Stomach (tissue), 9 donors: ENCODE data around the gene PCMT1. TPM values are rescaled to one million over a fixed set of nuclear protein-coding genes. Genes with fewer than 3 reads are reported as not detected.

ENCODE experiments used
- DNase-seq, 2 donors: peaks; one replicate each; pipeline versions ENCODE4 v3.0.0 to v3.0.0-alpha.2; 2013 to 2019
- H3K27ac ChIP-seq, 5 donors: fragments of 200-600 bp in 4 of 5; sonication (generic) in 4 of 5; one replicate each; pipeline ENCODE4 v1.5.1; 2013 to 2019; ENCODE audit warnings: mild to moderate bottlenecking in 1 of 5, moderate library complexity in 1 of 5
- H3K27me3 ChIP-seq, 3 donors: fragments of 200-600 bp; sonication (generic); one replicate each; pipeline ENCODE4 v1.5.1; 2017 to 2019; ENCODE audit warnings: mixed run types in 1 of 3
- H3K36me3 ChIP-seq, 4 donors: fragments of 200-600 bp; sonication (generic); 1 replicate in 3 of 4; 2 replicates in 1 of 4; pipeline ENCODE4 v1.5.1; 2016 to 2019
- H3K4me1 ChIP-seq, 4 donors: fragments of 200-600 bp; sonication (generic); one replicate each; pipeline ENCODE4 v1.5.1; 2016 to 2019
- H3K4me3 ChIP-seq, 4 donors: fragments of 200-600 bp; sonication (generic) in 3 of 4; one replicate each; pipeline ENCODE4 v1.5.1; 2016 to 2019; ENCODE audit warnings: mild to moderate bottlenecking in 1 of 4
- H3K9me3 ChIP-seq, 4 donors: fragments of 200-600 bp; sonication (generic); one replicate each; pipeline ENCODE4 v1.5.1; 2016 to 2019
- EP300 ChIP-seq: sonication (generic); formaldehyde crosslinking; IDR thresholded peaks from one replicate; pipeline ENCODE4 v1.6.1; 2017; ENCODE audit warnings: antibody characterized with exemption
- POLR2A ChIP-seq, 4 donors: fragments of 450-650 bp; IDR thresholded peaks; one replicate each; pipeline ENCODE4 v1.6.1; 2016; ENCODE audit warnings: antibody characterized with exemption in 4 of 4, control low read depth in 2 of 4, mild to moderate bottlenecking in 1 of 4, moderate library complexity in 1 of 4
- POLR2AphosphoS5 ChIP-seq, 3 donors: sonication (generic); formaldehyde crosslinking; IDR thresholded peaks; one replicate each; pipeline ENCODE4 v1.6.1; 2016; ENCODE audit warnings: antibody characterized with exemption in 3 of 3
- WGBS, 5 donors: extraction: QIAGEN DNeasy Blood & Tissue Kit in 3 of 5; methylation state at CpG; one replicate each; pipeline versions ENCODE4 v1.1.5 to v1.1.7; 2013 to 2018; 5-methylcytosine and 5-hydroxymethylcytosine counted together
- intact Hi-C: fragments of 100-400 bp; cut with DNase I; formaldehyde crosslinking; loops from one replicate; pipeline ENCODE4 v1.15.1; 2023; ENCODE audit warnings: low total_unique reads
- polyA plus RNA-seq, 3 donors: library from polyadenylated mRNA; stranded (reverse); fragments of 200-250 nt; gene quantifications; one replicate each; pipeline ENCODE4 v1.2.3, GENCODE V29; 2013
- total RNA-seq, 5 donors: library from RNA; depleted of rRNA; stranded (reverse); fragments of >200 nt; gene quantifications; one replicate each; pipeline versions ENCODE4 v1.1.0 to v1.2.3, GENCODE V29; 2014 to 2016
- TF ChIP-seq, protein P1 (sequence below), 7 experiments: fragments of 450-650 bp in 4 of 7; fragments of 200-600 bp in 3 of 7; sonication (generic) in 3 of 7; IDR thresholded peaks; one replicate each; pipeline ENCODE4 v1.5.1; 2016 to 2019; ENCODE audit warnings: antibody characterized with exemption in 7 of 7, control low read depth in 2 of 7, mild to moderate bottlenecking in 1 of 7
- donor health status: healthy with polysubstance abuse.
- donor health status: Bipolar disorder and iron deficiency.
- donor health status: healthy.

PCMT1 gene
- total and polyA plus RNA-seq, 8 donors, result 2.6 to 109 (median 43.3) TPM

DNA sequence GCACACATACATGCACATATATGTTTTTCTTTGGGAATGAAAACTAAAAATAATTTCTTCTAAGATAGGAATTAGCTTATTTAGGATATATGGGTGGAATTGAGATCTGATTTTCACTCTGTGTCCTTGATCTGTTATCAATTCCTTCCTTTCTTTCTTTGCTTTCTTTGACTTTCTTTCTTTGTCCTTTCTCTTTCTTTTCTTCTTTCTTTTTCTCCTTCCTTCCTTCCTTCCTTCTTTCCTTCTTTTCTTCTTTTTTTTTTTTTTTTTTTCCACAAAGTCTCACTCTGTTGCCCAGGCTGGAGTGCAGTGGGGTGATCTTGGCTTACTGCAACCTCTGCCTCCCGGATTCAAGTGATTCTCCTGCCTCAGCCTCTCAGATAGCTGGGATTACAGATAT, 28.1 kb downstream of the PCMT1 start:
- Histone ChIP-seq H3K27ac (no peak overlapping the region), H3K27me3 (no peaks in the 10 kb centered on the region), H3K9me3 (no peaks in the 10 kb centered on the region), H3K36me3 (peaks cover 22 to 72% (median 62%) of the 10 kb centered on the region in 4 donors), H3K4me1 (no peaks in the 10 kb centered on the region), H3K4me3 (no peak overlapping the region)
- WGBS, 5 donors, result 93 to 100% (median 95%) methylated on average over 1 of the region's 1 CpG
- DNase-seq, result no peak
- TF ChIP-seq, protein P1, sequence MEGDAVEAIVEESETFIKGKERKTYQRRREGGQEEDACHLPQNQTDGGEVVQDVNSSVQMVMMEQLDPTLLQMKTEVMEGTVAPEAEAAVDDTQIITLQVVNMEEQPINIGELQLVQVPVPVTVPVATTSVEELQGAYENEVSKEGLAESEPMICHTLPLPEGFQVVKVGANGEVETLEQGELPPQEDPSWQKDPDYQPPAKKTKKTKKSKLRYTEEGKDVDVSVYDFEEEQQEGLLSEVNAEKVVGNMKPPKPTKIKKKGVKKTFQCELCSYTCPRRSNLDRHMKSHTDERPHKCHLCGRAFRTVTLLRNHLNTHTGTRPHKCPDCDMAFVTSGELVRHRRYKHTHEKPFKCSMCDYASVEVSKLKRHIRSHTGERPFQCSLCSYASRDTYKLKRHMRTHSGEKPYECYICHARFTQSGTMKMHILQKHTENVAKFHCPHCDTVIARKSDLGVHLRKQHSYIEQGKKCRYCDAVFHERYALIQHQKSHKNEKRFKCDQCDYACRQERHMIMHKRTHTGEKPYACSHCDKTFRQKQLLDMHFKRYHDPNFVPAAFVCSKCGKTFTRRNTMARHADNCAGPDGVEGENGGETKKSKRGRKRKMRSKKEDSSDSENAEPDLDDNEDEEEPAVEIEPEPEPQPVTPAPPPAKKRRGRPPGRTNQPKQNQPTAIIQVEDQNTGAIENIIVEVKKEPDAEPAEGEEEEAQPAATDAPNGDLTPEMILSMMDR (IDR thresholded peaks at IDR 0.05), result no peak
- no peak for TF ChIP-seq EP300
- TF ChIP-seq POLR2A (IDR thresholded peaks at IDR 0.05), result no peak
- TF ChIP-seq POLR2AphosphoS5 (IDR thresholded peaks at IDR 0.05), result no peak
- intact Hi-C loops, result no loop called here

DNA sequence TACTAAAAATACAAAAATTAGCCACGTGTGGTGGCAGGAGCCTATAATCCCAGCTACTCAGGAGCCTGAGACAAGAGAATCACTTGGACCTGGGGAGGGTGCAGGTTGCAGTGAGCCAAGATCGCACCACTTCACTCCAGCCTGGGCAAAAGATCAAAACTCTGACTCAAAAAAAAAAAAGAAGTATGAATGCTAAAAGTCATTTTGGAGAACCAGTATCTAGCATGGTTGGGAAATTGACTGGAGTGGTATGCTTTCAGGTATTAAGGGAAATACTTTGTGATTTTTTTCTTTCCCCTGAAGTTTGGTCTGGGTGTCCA, 30.1 kb downstream of the PCMT1 start:
- 35 to 84% (median 54%) methylated on average over 2 of the region's 2 CpGs for WGBS, 5 donors
- no peaks in the 10 kb centered on the region for H3K4me1 ChIP-seq
- no peak overlapping the region for H3K27ac ChIP-seq

DNA sequence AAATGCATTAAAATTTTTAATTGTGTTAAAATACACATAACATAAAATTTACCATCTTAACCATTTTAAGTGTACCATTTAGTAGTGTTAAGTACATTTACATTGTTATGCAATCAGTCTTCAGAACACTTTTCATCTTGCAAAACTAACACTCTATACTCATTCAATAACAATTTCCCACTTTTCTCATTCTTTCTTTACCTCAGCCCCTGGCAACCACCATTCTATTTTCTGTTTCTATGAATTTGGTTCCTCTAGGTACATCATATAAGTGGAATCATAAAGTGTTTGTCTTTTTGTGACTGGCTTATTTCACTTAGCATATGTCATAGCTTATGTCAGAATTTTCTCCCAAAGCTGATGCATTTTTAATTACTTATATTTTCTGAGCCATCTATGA, 32.2 kb downstream of the PCMT1 start:
- H3K27ac ChIP-seq, result no peak overlapping the region
- no peaks in the 10 kb centered on the region for H3K27me3 ChIP-seq
- no peaks in the 10 kb centered on the region for H3K4me1 ChIP-seq
- no peak overlapping the region for H3K4me3 ChIP-seq
- no peak for DNase-seq
- no peak for TF ChIP-seq POLR2AphosphoS5 (IDR thresholded peaks at IDR 0.05)
- no peak for TF ChIP-seq EP300
- TF ChIP-seq, protein P1 (IDR thresholded peaks at IDR 0.05), result no peak
- no peak for TF ChIP-seq POLR2A (IDR thresholded peaks at IDR 0.05)
- no peaks in the 10 kb centered on the region for H3K9me3 ChIP-seq
- intact Hi-C loops, result no loop called here
- H3K36me3 ChIP-seq, result peaks cover 6 to 53% (median 42%) of the 10 kb centered on the region in 4 donors

More for the DNA sequence above, 30.1 kb downstream of the PCMT1 start:
- TF ChIP-seq, protein P1 (IDR thresholded peaks at IDR 0.05), result no peak
- TF ChIP-seq POLR2AphosphoS5 (IDR thresholded peaks at IDR 0.05), result no peak
- TF ChIP-seq EP300, result no peak
- TF ChIP-seq POLR2A (IDR thresholded peaks at IDR 0.05), result no peak
- H3K4me3 ChIP-seq, result no peak overlapping the region
- H3K27me3 ChIP-seq, result no peaks in the 10 kb centered on the region
- no peaks in the 10 kb centered on the region for H3K9me3 ChIP-seq
- intact Hi-C loops, result no loop called here
- H3K36me3 ChIP-seq, result peaks cover 10 to 73% (median 61%) of the 10 kb centered on the region in 4 donors
- DNase-seq, result no peak

DNA sequence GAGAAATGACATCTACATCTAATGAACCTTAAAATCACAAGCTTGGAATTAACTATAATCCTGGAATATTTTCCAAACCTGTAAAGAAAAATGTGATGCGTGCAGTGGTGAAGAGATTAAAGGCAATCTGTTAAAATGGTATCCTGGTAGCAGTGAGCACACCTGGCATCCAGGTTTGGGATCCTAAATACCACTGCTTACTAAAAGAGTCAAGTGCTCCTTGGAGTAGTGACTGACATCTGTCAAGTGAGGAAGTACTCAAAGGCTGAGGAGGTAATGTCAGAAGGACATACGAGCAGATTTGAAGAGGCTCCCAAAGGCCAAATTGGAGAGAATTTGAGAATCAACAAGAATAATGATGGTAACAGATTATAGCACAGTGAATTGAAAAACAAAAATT, 32.8 kb downstream of the PCMT1 start:
- peaks cover 6 to 53% (median 38%) of the 10 kb centered on the region in 4 donors for H3K36me3 ChIP-seq
- intact Hi-C loops, result no loop called here
- 93 to 97% (median 96%) methylated on average over 2 of the region's 2 CpGs for WGBS, 5 donors
- H3K4me3 ChIP-seq, result no peak overlapping the region
- no peaks in the 10 kb centered on the region for H3K9me3 ChIP-seq
- H3K4me1 ChIP-seq, result no peaks in the 10 kb centered on the region
- TF ChIP-seq POLR2A (IDR thresholded peaks at IDR 0.05) (no peak), EP300 (no peak), POLR2AphosphoS5 (IDR thresholded peaks at IDR 0.05) (no peak)
- TF ChIP-seq, protein P1 (IDR thresholded peaks at IDR 0.05), result no peak
- DNase-seq, result no peak
- H3K27me3 ChIP-seq, result no peaks in the 10 kb centered on the region
- H3K27ac ChIP-seq, result no peak overlapping the region
